T-helper 17 cell (primary cell): ENCODE results near the gene TMEM132D. TPM values are rescaled to one million over a fixed set of nuclear protein-coding genes. Genes with fewer than 3 reads are reported as not detected.

Experiments
- ATAC-seq: fragments of 150-1000 bp; cut with Tn5 transposase; 2 replicates; pipeline ENCODE4 v1.10.0; 2021; ENCODE audit warnings: mild to moderate bottlenecking, moderate library complexity
- DNase-seq, 3 donors: peaks; one replicate each; pipeline versions ENCODE4 v3.0.0 to v3.0.0-alpha.2; 2020 to 2021
- H3K9me3 ChIP-seq: one replicate; pipeline ENCODE4 v1.7.0; 2013; ENCODE audit warnings: low read length, mild to moderate bottlenecking; ENCODE audit not compliant: control insufficient read depth, poor library complexity, severe bottlenecking
- H3K27ac Mint-ChIP-seq: one replicate; pipeline ENCODE4 v1.8.0; 2022; ENCODE audit warnings: mild to moderate bottlenecking, moderate library complexity, mixed read lengths
- H3K27me3 Mint-ChIP-seq: one replicate; pipeline ENCODE4 v1.8.0; 2022; ENCODE audit warnings: mixed read lengths
- H3K36me3 Mint-ChIP-seq: one replicate; pipeline ENCODE4 v1.8.0; 2022; ENCODE audit warnings: low read depth, mixed read lengths
- H3K4me1 Mint-ChIP-seq: one replicate; pipeline ENCODE4 v1.8.0; 2022; ENCODE audit warnings: mild to moderate bottlenecking, mixed read lengths
- H3K4me3 Mint-ChIP-seq: one replicate; pipeline ENCODE4 v1.8.0; 2022; ENCODE audit warnings: mild to moderate bottlenecking, moderate library complexity, mixed read lengths
- total RNA-seq, 4 donors: library from RNA in 2 of 4; stranded (reverse) in 2 of 4; gene quantifications; one replicate each; pipeline ENCODE4 v1.2.3 and lab custom pipeline; 2022 to 2026

Gene TMEM132D
- total RNA-seq, 2 donors from 2014 or later = not detected

DNA sequence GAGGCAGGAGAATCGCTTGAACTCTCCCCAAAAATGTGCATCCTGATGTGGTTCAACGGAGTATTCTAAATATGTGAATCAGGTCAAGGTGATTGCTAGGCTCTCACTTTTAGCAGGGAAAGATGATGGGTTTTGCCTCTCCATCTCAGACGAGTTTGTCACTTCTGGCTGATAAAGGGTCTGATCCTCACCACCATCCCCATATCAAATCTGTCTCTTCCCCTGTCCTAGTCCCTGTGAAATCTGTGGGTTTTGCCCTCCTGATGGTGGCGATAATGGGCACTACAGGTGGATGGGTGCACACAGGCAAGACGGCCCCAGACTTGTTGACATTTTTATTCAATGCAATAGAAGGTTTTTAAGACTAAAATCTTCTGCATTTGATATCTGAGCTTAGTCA, 665.9 kb downstream of the TMEM132D start:
- H3K4me3 Mint-ChIP-seq = no peak overlapping the region
- DNase-seq = no peak
- no peak overlapping the region for H3K27ac Mint-ChIP-seq
- H3K4me1 Mint-ChIP-seq = no peaks in the 10 kb centered on the region
- H3K27me3 Mint-ChIP-seq = no peaks in the 10 kb centered on the region
- no peaks in the 10 kb centered on the region for H3K36me3 Mint-ChIP-seq
- no peak for ATAC-seq
- H3K9me3 ChIP-seq = no peaks in the 10 kb centered on the region

GRCh38 chr12:129234209-129234608, 669.6 kb downstream of the TMEM132D start:
- no peak for ATAC-seq
- no peak overlapping the region for H3K4me3 Mint-ChIP-seq
- no peak overlapping the region for H3K27ac Mint-ChIP-seq
- no peak for DNase-seq
- H3K36me3 Mint-ChIP-seq = no peaks in the 10 kb centered on the region
- no peaks in the 10 kb centered on the region for H3K9me3 ChIP-seq
- H3K4me1 Mint-ChIP-seq = no peaks in the 10 kb centered on the region
- H3K27me3 Mint-ChIP-seq = no peaks in the 10 kb centered on the region

DNA sequence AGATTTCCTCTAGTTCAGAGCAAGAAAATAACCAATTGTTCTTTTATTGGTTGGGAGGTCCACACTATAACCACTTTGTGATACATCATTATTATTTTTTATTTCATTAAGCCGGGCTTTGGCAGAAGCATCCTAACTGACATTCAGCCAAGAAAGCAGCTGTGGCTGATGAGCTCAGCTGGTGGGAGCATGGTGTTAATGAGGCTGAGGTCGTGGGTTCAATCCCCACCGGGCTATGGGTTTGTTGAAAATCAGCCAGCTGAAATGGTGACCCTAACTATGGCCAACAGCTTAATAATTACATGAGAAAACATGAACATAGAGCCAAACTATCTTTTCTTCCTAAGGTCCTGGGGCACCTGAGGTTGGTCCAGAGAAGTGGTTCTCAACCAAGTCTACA, 672.3 kb downstream of the TMEM132D start:
- Mint-ChIP-seq H3K4me3 (no peak overlapping the region), H3K27ac (no peak overlapping the region), H3K36me3 (no peaks in the 10 kb centered on the region), H3K4me1 (no peaks in the 10 kb centered on the region), H3K27me3 (no peaks in the 10 kb centered on the region)
- DNase-seq (no peak), ATAC-seq (no peak)
- no peaks in the 10 kb centered on the region for H3K9me3 ChIP-seq

DNA sequence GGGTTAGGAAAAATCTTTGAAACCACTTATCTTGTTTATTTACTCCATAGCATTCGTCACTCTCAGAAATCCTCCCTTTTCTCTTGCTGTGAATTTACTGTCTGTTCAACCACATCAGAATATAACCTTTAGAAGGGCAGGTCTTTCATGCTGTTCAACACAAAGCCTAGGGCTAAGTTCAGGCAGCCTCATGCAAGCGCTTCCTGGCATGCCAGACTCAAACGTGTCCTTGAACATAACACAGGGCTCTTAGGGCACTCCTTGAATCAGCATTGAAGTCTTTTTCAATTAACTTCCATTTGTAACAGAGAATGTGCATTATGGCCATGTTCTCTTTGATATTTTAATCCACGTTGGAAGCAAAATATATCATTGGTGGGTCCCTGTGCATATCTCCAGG, 672.8 kb downstream of the TMEM132D start:
- DNase-seq = no peak
- Mint-ChIP-seq H3K27ac (no peak overlapping the region), H3K27me3 (no peaks in the 10 kb centered on the region), H3K4me1 (no peaks in the 10 kb centered on the region), H3K36me3 (no peaks in the 10 kb centered on the region), H3K4me3 (no peak overlapping the region)
- no peaks in the 10 kb centered on the region for H3K9me3 ChIP-seq
- no peak for ATAC-seq

- H3K27ac Mint-ChIP-seq = no peak overlapping the region
- H3K4me1 Mint-ChIP-seq = no peaks in the 10 kb centered on the region
Measured at GRCh38 chr12:129226851-129227250, 677.0 kb downstream of the TMEM132D start.

DNA sequence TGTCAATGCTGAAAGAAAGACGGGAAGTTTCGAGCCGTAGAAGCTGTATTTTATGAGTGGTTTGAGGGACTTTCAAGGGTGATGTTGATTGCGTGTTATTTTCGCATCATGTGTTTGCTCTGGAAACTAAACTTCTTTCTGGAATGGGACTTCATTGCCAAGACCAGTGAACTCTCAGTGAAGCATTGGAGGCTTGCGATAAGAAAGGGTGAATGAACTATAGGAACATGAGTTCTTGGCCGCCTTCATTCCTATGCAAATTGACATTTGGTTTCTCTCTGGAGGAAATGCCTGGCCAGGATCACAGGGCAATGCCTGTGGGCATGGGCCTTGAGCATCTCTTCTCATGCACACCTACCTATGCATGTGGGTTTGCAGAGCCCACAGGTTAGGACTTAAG, 677.8 kb downstream of the TMEM132D start:
- no peaks in the 10 kb centered on the region for H3K27me3 Mint-ChIP-seq
- no peaks in the 10 kb centered on the region for H3K9me3 ChIP-seq
- no peak overlapping the region for H3K27ac Mint-ChIP-seq
- no peaks in the 10 kb centered on the region for H3K4me1 Mint-ChIP-seq
- ATAC-seq = no peak
- DNase-seq = no peak
- no peaks in the 10 kb centered on the region for H3K36me3 Mint-ChIP-seq
- no peak overlapping the region for H3K4me3 Mint-ChIP-seq

More at GRCh38 chr12:129226851-129227250, 677.0 kb downstream of the TMEM132D start:
- no peaks in the 10 kb centered on the region for H3K36me3 Mint-ChIP-seq
- DNase-seq = no peak
- no peaks in the 10 kb centered on the region for H3K9me3 ChIP-seq
- no peak for ATAC-seq
- no peak overlapping the region for H3K4me3 Mint-ChIP-seq
- H3K27me3 Mint-ChIP-seq = no peaks in the 10 kb centered on the region

DNA sequence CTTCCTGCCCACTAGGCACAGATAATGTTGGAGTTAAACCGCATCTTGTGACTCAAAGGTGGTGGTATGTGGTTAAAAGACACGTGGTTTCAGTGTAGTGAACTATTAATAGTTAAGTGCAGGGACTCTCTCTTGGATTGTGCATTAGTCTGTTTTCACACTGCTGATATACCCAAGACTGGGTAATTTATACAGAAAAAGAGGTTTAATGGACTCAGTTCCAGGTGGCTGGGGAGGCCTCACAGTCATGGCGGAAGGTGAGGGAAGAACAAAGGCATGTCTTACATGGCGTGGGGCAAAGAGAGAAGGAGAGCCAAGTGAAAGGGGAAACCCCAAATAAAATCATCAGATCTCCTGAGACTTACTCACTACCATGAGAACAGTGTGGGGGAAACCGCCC, 688.3 kb downstream of the TMEM132D start:
- no peak for DNase-seq
- no peaks in the 10 kb centered on the region for H3K27me3 Mint-ChIP-seq
- no peak for ATAC-seq
- no peak overlapping the region for H3K27ac Mint-ChIP-seq
- no peak overlapping the region for H3K4me3 Mint-ChIP-seq
- no peaks in the 10 kb centered on the region for H3K9me3 ChIP-seq
- H3K36me3 Mint-ChIP-seq = no peaks in the 10 kb centered on the region
- H3K4me1 Mint-ChIP-seq = no peaks in the 10 kb centered on the region

- no peak overlapping the region for H3K4me3 Mint-ChIP-seq
Measured at GRCh38 chr12:129213551-129213950, 690.3 kb downstream of the TMEM132D start.

GRCh38 chr12:129211862-129212630, 691.8 kb downstream of the TMEM132D start:
- no peak overlapping the region for H3K4me3 Mint-ChIP-seq

More at GRCh38 chr12:129213551-129213950, 690.3 kb downstream of the TMEM132D start:
- no peak overlapping the region for H3K27ac Mint-ChIP-seq
- ATAC-seq (no peak), DNase-seq (no peak)
- no peaks in the 10 kb centered on the region for H3K36me3 Mint-ChIP-seq
- no peaks in the 10 kb centered on the region for H3K4me1 Mint-ChIP-seq
- H3K27me3 Mint-ChIP-seq = no peaks in the 10 kb centered on the region
- H3K9me3 ChIP-seq = no peaks in the 10 kb centered on the region

GRCh38 chr12:129208566-129208965, 695.3 kb downstream of the TMEM132D start:
- no peak for ATAC-seq
- H3K4me1 Mint-ChIP-seq = no peaks in the 10 kb centered on the region
- DNase-seq = no peak
- no peaks in the 10 kb centered on the region for H3K9me3 ChIP-seq
- H3K36me3 Mint-ChIP-seq = no peaks in the 10 kb centered on the region
- no peaks in the 10 kb centered on the region for H3K27me3 Mint-ChIP-seq
- H3K4me3 Mint-ChIP-seq = no peak overlapping the region
- H3K27ac Mint-ChIP-seq = no peak overlapping the region

More at GRCh38 chr12:129211862-129212630, 691.8 kb downstream of the TMEM132D start:
- ATAC-seq = no peak
- no peak for DNase-seq
- Mint-ChIP-seq H3K36me3 (no peaks in the 10 kb centered on the region), H3K27me3 (no peaks in the 10 kb centered on the region), H3K4me1 (no peaks in the 10 kb centered on the region), H3K27ac (no peak overlapping the region)
- H3K9me3 ChIP-seq = no peaks in the 10 kb centered on the region

DNA sequence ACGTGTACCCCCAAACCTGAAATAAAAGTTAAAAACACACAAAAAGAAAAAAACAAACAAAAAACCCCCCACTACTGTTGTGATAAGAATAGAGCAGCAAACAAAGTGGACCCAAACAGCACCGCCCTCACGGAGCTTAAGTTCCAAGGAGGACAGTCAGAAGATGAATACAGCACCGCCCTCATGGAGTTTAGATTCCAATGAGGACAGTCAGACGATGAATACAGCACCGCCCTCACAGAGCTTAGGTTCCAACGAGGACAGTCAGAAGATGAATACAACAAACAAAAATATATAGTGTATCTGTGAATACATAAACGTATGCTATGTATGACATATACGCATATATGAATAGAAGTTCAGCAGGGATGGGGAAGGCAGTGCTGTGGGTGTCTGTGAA, 696.7 kb downstream of the TMEM132D start:
- no peak overlapping the region for H3K4me3 Mint-ChIP-seq
- no peaks in the 10 kb centered on the region for H3K27me3 Mint-ChIP-seq
- H3K36me3 Mint-ChIP-seq = no peaks in the 10 kb centered on the region
- ATAC-seq = no peak
- H3K4me1 Mint-ChIP-seq = no peaks in the 10 kb centered on the region
- no peaks in the 10 kb centered on the region for H3K9me3 ChIP-seq
- DNase-seq = no peak
- no peak overlapping the region for H3K27ac Mint-ChIP-seq

DNA sequence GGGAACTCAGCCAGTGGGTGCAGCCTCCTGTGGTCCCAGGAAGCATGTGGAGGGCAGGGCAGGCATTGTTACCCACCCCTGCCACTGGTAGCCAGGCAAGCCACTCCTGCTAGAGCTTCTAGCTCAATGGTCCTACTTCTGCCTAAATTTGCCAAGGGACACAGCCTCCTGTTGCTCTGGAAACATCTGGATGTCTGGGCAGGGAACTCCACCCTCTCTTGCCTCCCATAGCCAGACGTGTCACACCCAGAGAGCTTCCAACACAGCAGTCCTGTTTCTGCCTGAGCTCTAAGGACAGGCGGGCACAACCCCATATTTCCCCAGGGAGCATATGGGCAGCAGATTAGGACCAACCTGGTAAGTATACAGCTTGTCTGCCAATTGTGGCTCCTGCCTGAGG, 700.4 kb downstream of the TMEM132D start:
- ATAC-seq (no peak), DNase-seq (no peak)
- Mint-ChIP-seq H3K4me3 (no peak overlapping the region), H3K27me3 (no peaks in the 10 kb centered on the region), H3K4me1 (no peaks in the 10 kb centered on the region), H3K36me3 (no peaks in the 10 kb centered on the region), H3K27ac (no peak overlapping the region)
- no peaks in the 10 kb centered on the region for H3K9me3 ChIP-seq

DNA sequence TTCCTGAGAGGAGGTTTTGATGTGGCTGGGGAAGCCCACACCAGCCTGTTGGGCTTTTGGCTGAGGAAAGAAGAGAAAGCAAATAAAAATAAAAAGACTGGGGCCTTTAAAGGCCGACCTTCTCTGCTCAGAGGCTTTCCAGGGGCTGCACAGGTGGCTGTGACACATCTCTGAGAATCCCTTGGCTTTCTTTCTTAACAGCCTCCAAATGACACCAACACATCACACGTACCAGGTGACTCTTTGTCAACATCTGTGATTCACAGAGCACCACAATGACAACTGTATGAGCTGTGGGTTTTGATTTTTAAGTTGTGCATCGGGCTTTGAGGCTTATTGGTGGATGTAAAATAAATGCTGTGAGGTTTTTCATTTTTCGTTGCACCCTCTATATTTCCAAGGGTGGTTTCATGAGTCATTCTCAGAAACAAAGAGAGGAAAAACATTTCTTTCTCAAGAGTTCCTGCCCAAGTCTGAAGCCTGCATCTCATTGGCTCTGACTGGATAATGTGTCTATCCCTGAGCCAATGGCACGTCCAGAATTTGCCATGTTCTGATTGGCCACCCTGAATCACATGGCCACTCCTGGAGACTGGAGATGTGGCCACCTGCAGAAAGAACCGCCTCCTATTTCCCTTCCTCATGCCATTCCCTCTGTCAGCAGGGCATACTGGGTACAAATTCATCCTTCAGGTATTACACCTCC, 701.6 kb downstream of the TMEM132D start:
- H3K27me3 Mint-ChIP-seq = no peaks in the 10 kb centered on the region
- DNase-seq (no peak), ATAC-seq (no peak)
- H3K36me3 Mint-ChIP-seq = no peaks in the 10 kb centered on the region
- H3K27ac Mint-ChIP-seq = no peak overlapping the region
- peaks cover 2% of the 10 kb centered on the region for H3K9me3 ChIP-seq
- H3K4me3 Mint-ChIP-seq = no peak overlapping the region
- H3K4me1 Mint-ChIP-seq = no peaks in the 10 kb centered on the region

GRCh38 chr12:129201029-129201428, 702.8 kb downstream of the TMEM132D start:
- DNase-seq = no peak
- Mint-ChIP-seq H3K4me1 (no peaks in the 10 kb centered on the region), H3K27me3 (no peaks in the 10 kb centered on the region), H3K27ac (no peak overlapping the region), H3K36me3 (no peaks in the 10 kb centered on the region), H3K4me3 (no peak overlapping the region)
- peaks cover 2% of the 10 kb centered on the region for H3K9me3 ChIP-seq
- no peak for ATAC-seq
